Panc1 (cell line): ENCODE measurements around the gene SHC1. TPM values are rescaled to one million over a fixed set of nuclear protein-coding genes. Genes with fewer than 3 reads are reported as not detected.

ENCODE experiments used
- ATAC-seq: fragments of 200-7000 bp; cut with Tn5 transposase; 2 replicates; pipeline ENCODE4 v1.9.1; 2020; ENCODE audit warnings: mild to moderate bottlenecking, moderate library complexity
- BruUV-seq: library from RNA; stranded (reverse); fragments of 400-500 nt; replicated peaks from 2 replicates; lab custom pipeline; 2021; lab: Mats Ljungman, UMichigan
- CTCF ChIA-PET: fragments of 300-600 bp; sonication (Branson Sonifier 250); formaldehyde crosslinking; loops from one replicate; lab custom pipeline; 2022; ENCODE audit warnings: antibody characterized with exemption; lab: Charles Lee
- POLR2A ChIA-PET: fragments of 300-600 bp; sonication (Branson Sonifier 250); formaldehyde crosslinking; loops from one replicate; lab custom pipeline; 2022; ENCODE audit warnings: antibody characterized with exemption; lab: Charles Lee
- DNase-seq: peaks from one replicate; pipeline ENCODE4 v3.0.0-alpha.2; 2010; ENCODE audit warnings: low read depth, low spot score
- H3K27ac ChIP-seq: 2 replicates; pipeline ENCODE4 v1.5.1; 2011; ENCODE audit warnings: mild to moderate bottlenecking, low read length, inconsistent platforms
- H3K27me3 ChIP-seq: fragments of 200-500 bp; sonication (Bioruptor generic); 2 replicates; pipeline ENCODE4 v1.6.0; 2014; ENCODE audit warnings: low read length, inconsistent platforms; ENCODE audit not compliant: control insufficient read depth, insufficient read depth
- H3K36me3 ChIP-seq: fragments of 200-500 bp; sonication (Bioruptor generic); 2 replicates; pipeline ENCODE4 v1.5.1; 2014; ENCODE audit warnings: inconsistent platforms, mild to moderate bottlenecking, low read length, moderate library complexity; ENCODE audit not compliant: control insufficient read depth, insufficient read depth
- H3K4me1 ChIP-seq: 2 replicates; pipeline ENCODE4 v1.5.1; 2011; ENCODE audit warnings: inconsistent platforms, mild to moderate bottlenecking, low read length, moderate library complexity; ENCODE audit not compliant: control insufficient read depth, insufficient read depth
- H3K4me3 ChIP-seq, 2 experiments: 2 replicates each; pipeline ENCODE4 v1.5.1; 2011 to 2012; ENCODE audit warnings: low read depth in 2 of 2, low read length in 2 of 2, mild to moderate bottlenecking in 2 of 2, inconsistent platforms in 1 of 2, moderate library complexity in 1 of 2
- H3K9me3 ChIP-seq: fragments of 200-500 bp; sonication (Bioruptor generic); 2 replicates; pipeline ENCODE4 v1.5.1; 2014; ENCODE audit warnings: low read depth, mild to moderate bottlenecking, inconsistent platforms, low read length, moderate library complexity; ENCODE audit not compliant: control insufficient read depth, insufficient read depth
- POLR2AphosphoS5 ChIP-seq: IDR thresholded peaks from 2 replicates; pipeline ENCODE4 v1.6.1; 2012; ENCODE audit warnings: mild to moderate bottlenecking, low read depth, low read length, moderate library complexity
- SIN3A ChIP-seq: IDR thresholded peaks from 2 replicates; pipeline ENCODE4 v1.6.1; 2012; ENCODE audit warnings: low read depth, mild to moderate bottlenecking, low read length, moderate library complexity, borderline replicate concordance; ENCODE audit not compliant: insufficient read depth
- TCF7L2 ChIP-seq: IDR thresholded peaks from 2 replicates; pipeline ENCODE4 v1.6.1; 2011; ENCODE audit warnings: mild to moderate bottlenecking, low read depth, low read length, inconsistent platforms
- in situ Hi-C: cut with HindIII; loops from 2 replicates; pipeline ENCODE4 v1.10.0; 2016; ENCODE audit warnings: low sequenced_read_pairs, low pct_unique_long_range_greater_than_20kb
- intact Hi-C: fragments of 100-400 bp; cut with micrococcal nuclease; formaldehyde crosslinking; loops from one replicate; pipeline ENCODE4 v1.10.0; 2022; ENCODE audit not compliant: unreplicated experiment
- total RNA-seq: library from RNA; stranded (reverse); gene quantifications from one replicate; pipeline ENCODE4 v1.2.1, GENCODE V29; 2021; ENCODE audit not compliant: unreplicated experiment
- TF ChIP-seq, protein P1 (sequence below): fragments of 450-650 bp; IDR thresholded peaks from 2 replicates; pipeline ENCODE4 v1.5.1; 2017; ENCODE audit warnings: mild to moderate bottlenecking
- TF ChIP-seq, protein P2 (sequence below), 2 experiments: IDR thresholded peaks; 2 replicates each; pipeline ENCODE4 v1.6.1; 2011 to 2012; ENCODE audit warnings: low read depth in 2 of 2, control low read depth in 1 of 2, low read length in 1 of 2, mild to moderate bottlenecking in 1 of 2, moderate library complexity in 1 of 2; ENCODE audit not compliant: insufficient read depth in 1 of 2

Gene SHC1
- total RNA-seq, 1 experiment from 2014 or later, result 373 TPM

GRCh38 chr1:154972213-154972516 lies 1.6 kb upstream of the SHC1 start:
- in situ Hi-C loops, result no loop called here
- H3K9me3 ChIP-seq, result no peaks in the 10 kb centered on the region
- no TSS peak for BruUV-seq
- H3K27me3 ChIP-seq, result no peaks in the 10 kb centered on the region
- no peaks in the 10 kb centered on the region; the same call in none of the 2 replicates for H3K36me3 ChIP-seq
- H3K27ac ChIP-seq, result peak overlapping the region; percentile 98
- ChIA-PET CTCF (interaction anchor here (0.6 kb wide), 1 partner anchor 30 kb away, joined by 3 read pairs; the partner anchor contains the start of gene ZBTB7B), POLR2A (interaction anchor here (0.8 kb wide), 1 partner anchor 9 kb away, joined by 4 read pairs; no protein-coding TSS in a partner anchor)
- intact Hi-C loops, result no loop called here
- DNase-seq (no peak), ATAC-seq (no peak)
- peaks cover 51% of the 10 kb centered on the region for H3K4me1 ChIP-seq
- peak overlapping the region; percentile 77 to 88 for H3K4me3 ChIP-seq
- TF ChIP-seq SIN3A (no peak), POLR2AphosphoS5 (no peak), TCF7L2 (no peak)
- TF ChIP-seq, protein P1, sequence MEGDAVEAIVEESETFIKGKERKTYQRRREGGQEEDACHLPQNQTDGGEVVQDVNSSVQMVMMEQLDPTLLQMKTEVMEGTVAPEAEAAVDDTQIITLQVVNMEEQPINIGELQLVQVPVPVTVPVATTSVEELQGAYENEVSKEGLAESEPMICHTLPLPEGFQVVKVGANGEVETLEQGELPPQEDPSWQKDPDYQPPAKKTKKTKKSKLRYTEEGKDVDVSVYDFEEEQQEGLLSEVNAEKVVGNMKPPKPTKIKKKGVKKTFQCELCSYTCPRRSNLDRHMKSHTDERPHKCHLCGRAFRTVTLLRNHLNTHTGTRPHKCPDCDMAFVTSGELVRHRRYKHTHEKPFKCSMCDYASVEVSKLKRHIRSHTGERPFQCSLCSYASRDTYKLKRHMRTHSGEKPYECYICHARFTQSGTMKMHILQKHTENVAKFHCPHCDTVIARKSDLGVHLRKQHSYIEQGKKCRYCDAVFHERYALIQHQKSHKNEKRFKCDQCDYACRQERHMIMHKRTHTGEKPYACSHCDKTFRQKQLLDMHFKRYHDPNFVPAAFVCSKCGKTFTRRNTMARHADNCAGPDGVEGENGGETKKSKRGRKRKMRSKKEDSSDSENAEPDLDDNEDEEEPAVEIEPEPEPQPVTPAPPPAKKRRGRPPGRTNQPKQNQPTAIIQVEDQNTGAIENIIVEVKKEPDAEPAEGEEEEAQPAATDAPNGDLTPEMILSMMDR, result no peak
- TF ChIP-seq, protein P2, sequence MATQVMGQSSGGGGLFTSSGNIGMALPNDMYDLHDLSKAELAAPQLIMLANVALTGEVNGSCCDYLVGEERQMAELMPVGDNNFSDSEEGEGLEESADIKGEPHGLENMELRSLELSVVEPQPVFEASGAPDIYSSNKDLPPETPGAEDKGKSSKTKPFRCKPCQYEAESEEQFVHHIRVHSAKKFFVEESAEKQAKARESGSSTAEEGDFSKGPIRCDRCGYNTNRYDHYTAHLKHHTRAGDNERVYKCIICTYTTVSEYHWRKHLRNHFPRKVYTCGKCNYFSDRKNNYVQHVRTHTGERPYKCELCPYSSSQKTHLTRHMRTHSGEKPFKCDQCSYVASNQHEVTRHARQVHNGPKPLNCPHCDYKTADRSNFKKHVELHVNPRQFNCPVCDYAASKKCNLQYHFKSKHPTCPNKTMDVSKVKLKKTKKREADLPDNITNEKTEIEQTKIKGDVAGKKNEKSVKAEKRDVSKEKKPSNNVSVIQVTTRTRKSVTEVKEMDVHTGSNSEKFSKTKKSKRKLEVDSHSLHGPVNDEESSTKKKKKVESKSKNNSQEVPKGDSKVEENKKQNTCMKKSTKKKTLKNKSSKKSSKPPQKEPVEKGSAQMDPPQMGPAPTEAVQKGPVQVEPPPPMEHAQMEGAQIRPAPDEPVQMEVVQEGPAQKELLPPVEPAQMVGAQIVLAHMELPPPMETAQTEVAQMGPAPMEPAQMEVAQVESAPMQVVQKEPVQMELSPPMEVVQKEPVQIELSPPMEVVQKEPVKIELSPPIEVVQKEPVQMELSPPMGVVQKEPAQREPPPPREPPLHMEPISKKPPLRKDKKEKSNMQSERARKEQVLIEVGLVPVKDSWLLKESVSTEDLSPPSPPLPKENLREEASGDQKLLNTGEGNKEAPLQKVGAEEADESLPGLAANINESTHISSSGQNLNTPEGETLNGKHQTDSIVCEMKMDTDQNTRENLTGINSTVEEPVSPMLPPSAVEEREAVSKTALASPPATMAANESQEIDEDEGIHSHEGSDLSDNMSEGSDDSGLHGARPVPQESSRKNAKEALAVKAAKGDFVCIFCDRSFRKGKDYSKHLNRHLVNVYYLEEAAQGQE (IDR thresholded peaks at IDR 0.05; ENCODE audit: insufficient read depth in 1 of 2, low read depth in 2 of 2, low read length in 1 of 2), result no peak

GRCh38 chr1:154971341-154971998 lies 923 bp upstream of the SHC1 start:
- TF ChIP-seq SIN3A, result no peak
- TF ChIP-seq, protein P2 (IDR thresholded peaks at IDR 0.05; ENCODE audit: insufficient read depth in 1 of 2, low read depth in 2 of 2, low read length in 1 of 2), result no peak
- TF ChIP-seq, protein P1, result no peak
- no peak for TF ChIP-seq POLR2AphosphoS5
- TF ChIP-seq TCF7L2, result no peak
- ChIA-PET CTCF (interaction anchor here (0.6 to 0.7 kb wide), 2 partner anchors 24 to 31 kb away, joined by 3 read pairs; partner anchors contain the start of gene ZBTB7B), POLR2A (interaction anchor here (1.1 kb wide), 1 partner anchor 44 kb away, joined by 3 read pairs; no protein-coding TSS in a partner anchor)
- H3K36me3 ChIP-seq, result peaks cover 4% of the 10 kb centered on the region
- intact Hi-C loops (no loop called here), in situ Hi-C loops (no loop called here)
- H3K4me1 ChIP-seq, result peaks cover 47% of the 10 kb centered on the region
- H3K27me3 ChIP-seq, result no peaks in the 10 kb centered on the region
- no peaks in the 10 kb centered on the region for H3K9me3 ChIP-seq
- BruUV-seq, result no TSS peak
- peak overlapping the region; percentile 77 to 88 for H3K4me3 ChIP-seq
- peak overlapping the region; percentile 98 for H3K27ac ChIP-seq
- DNase-seq, result no peak
- no peak for ATAC-seq
